Activated CD8-positive, alpha-beta memory T cell treated with anti-CD3 and anti-CD28 coated beads, Interleukin-2, amount 50 U/mL, for 24 hours (primary cell): ENCODE measurements around the gene SH2D6.
A peak's percentile ranks its signal among the peaks of the same experiment; 100 is the strongest.
"Not testable (repeated sequence)": the region's sequence is repeated elsewhere in the genome, so short reads cannot be mapped to it uniquely, and the experiment has no call there.

Source experiments
- DNase-seq: peaks from one replicate; pipeline ENCODE4 v3.0.0-alpha.2; 2020; ENCODE audit errors: extremely low read depth

SH2D6 gene

GRCh38 chr2:85422072-85422457, 3.6 kb downstream of the SH2D6 start:
- no peak for DNase-seq

GRCh38 chr2:85423525-85423924, 5.0 kb downstream of the SH2D6 start:
- DNase-seq: no peak

- no peak for DNase-seq
These were observed 7.1 kb downstream of the SH2D6 start for GRCh38 chr2:85425588-85425987.

GRCh38 chr2:85427300-85427835, 8.9 kb downstream of the SH2D6 start:
- no peak for DNase-seq

GRCh38 chr2:85428343-85428881, 9.9 kb downstream of the SH2D6 start:
- DNase-seq: no peak

- DNase-seq: no peak
These were observed 10.9 kb downstream of the SH2D6 start for GRCh38 chr2:85429213-85429923.

- DNase-seq: no peak
These were observed 11.4 kb downstream of the SH2D6 start for GRCh38 chr2:85429924-85430289.

- DNase-seq: no peak
These were observed 12.4 kb downstream of the SH2D6 start for GRCh38 chr2:85430752-85431569.

- no peak for DNase-seq
These were observed 13.2 kb downstream of the SH2D6 start for GRCh38 chr2:85431570-85432205.

- no peak for DNase-seq
These were observed 15.1 kb downstream of the SH2D6 start for GRCh38 chr2:85433511-85434089.

GRCh38 chr2:85434696-85435095, 16.2 kb downstream of the SH2D6 start:
- no peak for DNase-seq

- no peak for DNase-seq
These were observed 16.9 kb downstream of the SH2D6 start for GRCh38 chr2:85435220-85435958.

- no peak for DNase-seq
These were observed 17.7 kb downstream of the SH2D6 start for GRCh38 chr2:85435981-85436835.

GRCh38 chr2:85436836-85437487, 18.4 kb downstream of the SH2D6 start:
- DNase-seq: no peak

- DNase-seq: peak; percentile 15
These were observed 19.1 kb downstream of the SH2D6 start for GRCh38 chr2:85437488-85438200.

GRCh38 chr2:85438201-85439024, 19.9 kb downstream of the SH2D6 start:
- DNase-seq: no peak

GRCh38 chr2:85439025-85439472, 20.5 kb downstream of the SH2D6 start:
- no peak for DNase-seq

GRCh38 chr2:85439569-85439968, 21.1 kb downstream of the SH2D6 start:
- DNase-seq: not testable (repeated sequence)
